HG02588 (cell line): ENCODE data around the gene GRPR.
A peak's percentile ranks its signal among the peaks of the same experiment; 100 is the strongest.

ENCODE experiments used
- ATAC-seq: cut with Tn5 transposase; IDR thresholded peaks from one replicate; pipeline ENCODE4 v1.9.1; 2021; ENCODE audit warnings: mild to moderate bottlenecking, moderate library complexity; ENCODE audit not compliant: unreplicated experiment

GRPR gene

DNA sequence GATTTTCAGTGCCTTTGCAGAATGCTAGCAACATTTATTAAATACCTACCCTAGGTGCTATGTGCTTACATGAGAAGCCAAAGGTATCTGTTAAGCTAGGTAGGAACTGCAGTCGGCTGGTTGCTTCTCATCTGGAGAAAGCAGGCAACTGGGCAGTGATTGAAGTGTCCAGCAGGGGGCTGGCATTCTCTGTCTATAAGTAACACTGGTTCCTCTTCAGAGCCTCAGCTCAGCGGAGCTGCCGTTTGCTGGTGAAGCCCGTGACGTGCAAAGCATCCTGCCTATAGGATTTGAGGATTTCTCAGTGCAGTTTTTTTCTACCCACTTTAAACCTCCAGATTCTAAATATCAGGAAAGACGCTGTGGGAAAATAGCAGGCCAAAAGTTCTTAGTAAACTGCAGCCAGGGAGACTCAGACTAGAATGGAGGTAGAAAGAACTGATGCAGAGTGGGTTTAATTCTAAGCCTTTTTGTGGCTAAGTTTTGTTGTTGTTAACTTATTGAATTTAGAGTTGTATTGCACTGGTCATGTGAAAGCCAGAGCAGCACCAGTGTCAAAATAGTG is at the start of gene GRPR:
Gene GRPR (plus strand): TSS at position 344 of the 565 bp plus-strand sequence. CDS start 389 bp downstream, outside the sequence.
- peak; percentile 71 for ATAC-seq

DNA sequence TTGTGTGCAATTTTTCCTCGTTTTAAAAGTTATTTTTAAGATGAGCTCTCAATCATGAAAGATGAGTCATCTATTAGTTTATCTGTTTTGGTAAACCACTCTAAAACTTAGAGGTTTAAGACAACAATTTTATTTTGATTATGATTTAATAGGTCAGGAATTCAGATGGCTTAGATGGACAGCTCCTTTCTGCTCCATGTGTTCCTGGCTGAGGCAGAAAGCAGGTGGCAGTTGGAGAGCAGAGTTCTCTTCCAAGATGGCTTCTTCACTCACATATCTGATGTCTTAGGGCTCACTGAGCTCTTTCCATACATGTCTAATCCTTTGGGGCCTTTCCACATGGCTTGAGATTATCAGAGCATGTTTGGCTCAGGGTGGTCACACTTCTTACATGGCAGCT is 48.3 kb upstream of the GRPR start:
- ATAC-seq: no peak

DNA sequence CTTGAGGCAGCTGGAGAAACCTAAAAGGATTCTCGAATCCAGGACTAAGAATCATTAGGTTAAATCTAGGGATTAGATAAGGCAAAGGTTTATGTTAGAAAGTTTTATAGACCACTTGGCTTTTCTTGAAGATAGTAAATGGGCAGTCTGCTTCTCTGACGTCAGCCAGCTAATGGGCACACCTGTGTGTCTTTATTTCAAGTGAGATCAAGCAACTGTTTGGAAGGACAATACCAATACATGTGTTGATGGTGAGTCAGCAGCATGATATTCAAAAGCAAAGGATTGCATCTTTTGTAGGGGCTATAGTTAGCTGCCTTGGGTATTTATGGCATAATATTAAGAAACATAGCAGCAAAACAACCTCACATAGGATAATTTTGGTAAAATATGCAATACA is 46.5 kb upstream of the GRPR start:
- no peak for ATAC-seq

DNA sequence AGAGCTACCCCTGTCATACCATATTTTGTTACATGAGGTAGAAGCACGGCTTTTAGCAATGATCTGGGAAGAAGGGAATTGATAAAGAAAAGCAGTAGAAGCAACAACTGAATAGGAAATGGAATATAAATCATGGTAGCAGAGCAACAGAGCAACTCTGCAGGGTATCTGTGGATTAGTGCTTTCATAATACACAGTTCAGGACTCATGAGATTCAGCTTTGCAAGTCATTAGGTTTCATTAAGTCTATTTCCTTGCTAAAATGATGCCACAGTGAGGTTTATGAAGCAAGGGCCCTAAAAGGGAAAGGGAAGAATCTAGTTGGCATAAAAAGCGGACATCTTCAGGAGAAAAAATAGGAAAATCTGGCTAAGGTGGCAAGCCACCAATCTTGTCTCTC is 45.6 kb upstream of the GRPR start:
- no peak for ATAC-seq

DNA sequence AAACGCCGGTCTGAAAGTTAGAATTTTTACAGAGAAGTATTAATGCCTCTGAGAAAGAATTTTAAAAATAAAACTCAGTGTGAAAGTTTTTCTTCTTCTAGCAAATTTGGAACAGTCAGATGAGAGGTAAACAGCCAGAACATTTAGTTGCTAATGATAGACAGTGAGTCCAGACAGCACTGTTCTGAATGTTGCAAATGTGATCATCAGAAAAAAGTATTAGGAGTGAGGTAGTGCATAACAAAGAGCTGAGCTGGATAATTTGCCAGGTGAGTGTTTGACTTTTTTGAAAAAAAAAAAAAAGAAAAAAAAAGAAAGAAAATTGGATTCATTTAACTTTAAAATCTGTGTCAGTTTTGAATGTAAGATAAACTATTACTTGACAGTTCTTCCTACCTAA is 42.0 kb upstream of the GRPR start:
- ATAC-seq: no peak

DNA sequence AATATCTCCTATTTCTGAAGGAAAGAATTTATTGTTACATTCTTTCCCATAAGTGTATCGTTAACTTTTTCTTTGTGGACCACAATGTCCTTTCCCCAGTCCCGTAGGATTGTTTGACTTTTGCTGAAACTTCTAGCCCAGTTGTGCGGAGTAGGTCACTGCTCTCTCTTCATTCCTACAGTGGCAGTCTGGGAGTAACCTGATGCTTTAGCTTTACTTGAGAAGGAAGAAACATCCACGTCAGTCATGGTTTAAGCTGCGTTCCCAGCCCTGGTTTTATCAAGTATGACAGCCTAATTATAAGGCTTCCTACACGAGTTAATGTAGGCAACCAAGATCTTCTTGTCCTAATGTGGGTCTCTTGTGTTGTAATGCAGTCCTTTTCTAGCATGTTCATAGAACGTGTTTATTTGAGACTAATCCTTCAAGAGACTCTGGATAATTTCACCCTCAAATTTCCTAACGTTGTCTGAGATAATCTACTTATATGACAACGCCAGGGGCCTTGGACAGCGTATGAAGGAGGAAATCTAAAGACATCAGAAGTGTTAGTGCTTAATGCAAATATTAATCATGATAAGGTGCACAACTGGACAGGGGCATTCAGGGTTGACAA is 40.8 kb upstream of the GRPR start:
- ATAC-seq: no peak

DNA sequence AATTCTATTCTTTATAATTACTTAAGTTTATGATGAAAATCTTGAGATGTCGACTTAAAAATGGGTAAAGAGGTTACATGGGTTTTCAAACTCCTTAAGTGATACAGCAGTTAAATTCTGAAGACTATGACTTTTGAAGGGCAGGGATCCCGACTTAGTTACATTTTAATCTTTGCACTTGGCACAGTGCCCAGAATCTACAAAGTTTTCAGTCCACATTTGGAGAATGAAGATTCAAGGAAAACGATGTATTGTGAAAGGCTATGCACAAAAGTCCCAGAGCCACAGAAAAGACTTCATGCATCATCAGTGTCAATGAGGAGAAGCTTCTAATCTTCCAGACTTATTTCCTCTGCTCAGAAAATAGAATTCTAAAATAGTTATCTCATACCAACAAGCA is 36.3 kb upstream of the GRPR start:
- ATAC-seq: no peak

DNA sequence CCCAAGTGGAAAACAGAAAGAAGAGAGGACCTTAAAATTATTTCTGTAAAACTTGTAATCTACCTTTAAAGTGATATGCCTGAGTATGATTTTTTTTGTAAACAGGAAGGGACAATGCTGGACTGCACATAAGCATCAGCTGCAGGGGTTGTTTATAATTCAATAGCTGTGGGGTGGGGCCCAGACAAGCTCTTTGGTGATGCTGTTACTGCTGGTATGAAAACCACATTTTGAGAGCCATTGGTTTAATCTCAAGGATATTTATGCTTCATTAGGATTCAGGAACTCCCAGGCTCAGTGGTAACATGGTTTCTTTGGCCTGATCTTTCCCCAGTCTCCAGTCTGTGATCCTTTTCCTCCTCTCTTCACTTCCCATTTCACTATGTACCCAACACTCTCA is 34.3 kb upstream of the GRPR start:
- ATAC-seq: no peak

DNA sequence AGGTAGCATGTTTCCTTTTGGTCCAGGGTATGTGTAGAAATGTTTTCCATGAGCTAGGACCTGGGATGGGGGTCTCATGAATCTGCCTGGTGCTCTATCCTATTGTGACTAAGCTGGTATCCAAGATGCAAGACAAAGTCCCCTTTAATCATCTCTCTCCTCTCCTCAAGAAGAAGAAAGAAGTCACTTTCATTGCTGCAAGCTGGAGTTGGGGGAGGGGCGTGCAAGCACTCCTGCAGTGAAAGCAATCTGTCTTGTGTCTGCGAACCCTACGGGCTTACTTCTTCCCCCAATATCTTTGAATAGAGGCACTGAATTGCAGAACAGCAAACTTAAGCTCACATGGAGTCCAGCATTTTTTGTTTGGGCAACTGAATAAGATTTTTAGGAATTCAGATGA is 27.2 kb upstream of the GRPR start:
- ATAC-seq: no peak

DNA sequence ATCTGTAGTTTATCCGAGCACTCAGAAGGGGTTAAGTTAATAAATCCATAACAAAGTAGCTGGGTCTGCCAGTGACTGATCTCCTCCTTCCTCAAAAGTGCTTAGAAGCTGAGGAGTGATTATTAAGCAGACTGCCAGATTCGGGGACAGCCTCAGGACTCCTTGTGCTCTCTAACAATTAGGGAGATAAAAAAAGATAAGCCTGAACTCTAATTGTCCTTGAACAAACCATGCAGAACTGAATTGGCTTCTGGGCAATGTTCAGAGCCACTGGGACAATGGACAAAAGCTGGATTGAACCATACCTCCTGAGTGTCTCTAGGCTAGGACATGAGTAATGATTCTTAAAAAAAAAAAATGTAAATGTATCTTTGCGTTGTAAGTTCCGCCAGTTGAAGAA is 22.7 kb upstream of the GRPR start:
- no peak for ATAC-seq

DNA sequence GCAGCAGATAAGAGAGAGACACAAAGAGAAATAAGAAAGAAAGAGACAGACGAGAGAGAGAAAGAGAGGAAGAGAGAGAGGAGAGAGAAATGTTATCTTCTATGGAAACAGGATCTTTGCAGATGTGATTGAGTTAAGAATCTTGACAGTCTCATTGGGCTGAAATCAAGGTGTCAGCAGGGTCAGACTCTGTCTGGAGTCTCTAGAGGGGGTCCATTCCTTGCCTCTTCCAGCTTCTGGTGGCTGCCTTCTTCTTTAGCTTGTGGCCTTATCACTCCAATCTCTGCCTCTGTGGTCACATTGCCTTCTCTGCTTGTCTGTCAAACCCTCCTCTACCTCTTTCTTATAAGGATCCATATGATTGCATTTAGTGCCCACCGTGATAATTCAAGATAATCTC is 21.8 kb upstream of the GRPR start:
- ATAC-seq: no peak

DNA sequence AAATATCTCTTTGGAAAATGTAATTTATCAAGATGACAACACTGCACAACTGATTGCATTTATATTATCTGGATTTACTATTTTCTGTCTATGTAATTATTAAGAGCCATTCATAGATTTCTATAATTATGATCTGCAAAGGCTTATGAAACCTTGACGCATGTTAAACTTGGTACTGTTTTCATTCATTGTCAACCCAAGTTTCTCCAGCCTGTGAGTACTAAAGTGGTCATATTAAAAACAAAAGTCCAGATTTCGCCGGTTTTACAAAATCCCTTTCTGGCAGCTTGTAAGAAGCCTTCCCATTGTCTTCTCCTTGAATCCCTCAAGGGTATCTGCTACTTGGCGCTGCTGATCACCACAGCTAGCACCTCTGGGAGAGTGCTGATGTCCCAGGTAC is 19.7 kb upstream of the GRPR start:
- ATAC-seq: no peak

DNA sequence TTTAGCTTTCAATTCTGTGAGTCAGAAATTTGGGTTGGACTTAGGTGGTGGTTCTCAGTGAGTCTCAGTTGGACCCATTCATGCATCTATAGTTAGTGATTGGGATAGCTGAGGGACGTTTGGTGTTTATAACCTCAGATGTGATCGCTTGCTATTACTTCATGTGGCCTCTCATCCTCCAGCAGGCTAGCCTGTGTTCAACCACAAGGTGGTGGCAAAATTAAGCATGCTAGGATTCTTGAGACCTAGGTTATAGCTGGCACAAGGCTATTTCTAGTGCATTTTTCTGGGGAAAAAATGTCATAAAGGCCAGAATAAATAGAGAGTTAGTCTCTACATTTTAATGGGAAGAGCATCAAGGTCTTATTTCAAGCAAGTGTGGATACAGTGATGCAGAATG is 10.9 kb upstream of the GRPR start:
- no peak for ATAC-seq

DNA sequence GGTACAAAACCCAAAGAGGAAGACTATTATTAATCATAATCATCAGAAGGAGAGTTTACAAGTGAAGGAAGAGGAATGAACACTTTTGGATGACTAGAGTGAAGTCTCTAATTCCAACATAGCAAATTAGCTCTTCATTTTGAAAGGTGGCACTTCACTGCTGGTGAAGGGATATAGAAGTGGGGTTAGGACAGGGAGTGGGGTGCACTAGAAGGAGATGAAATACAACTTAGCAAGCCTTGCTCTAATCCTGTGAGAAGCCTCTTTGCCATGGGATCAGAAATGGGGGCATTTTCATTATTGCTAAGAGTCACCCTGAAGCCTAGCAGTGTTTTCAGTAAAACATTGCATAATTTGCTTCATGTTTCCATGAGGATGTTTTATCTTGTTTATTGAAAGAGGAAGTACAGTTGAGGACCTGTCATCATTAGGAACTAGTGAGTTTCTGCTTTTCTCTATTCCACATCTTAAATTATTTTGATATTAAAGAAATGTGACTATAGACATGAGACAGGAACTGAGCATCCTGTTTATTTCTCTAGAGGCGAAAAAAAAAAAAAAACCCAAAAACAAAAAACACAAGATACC is 9.3 kb upstream of the GRPR start:
- ATAC-seq: no peak

DNA sequence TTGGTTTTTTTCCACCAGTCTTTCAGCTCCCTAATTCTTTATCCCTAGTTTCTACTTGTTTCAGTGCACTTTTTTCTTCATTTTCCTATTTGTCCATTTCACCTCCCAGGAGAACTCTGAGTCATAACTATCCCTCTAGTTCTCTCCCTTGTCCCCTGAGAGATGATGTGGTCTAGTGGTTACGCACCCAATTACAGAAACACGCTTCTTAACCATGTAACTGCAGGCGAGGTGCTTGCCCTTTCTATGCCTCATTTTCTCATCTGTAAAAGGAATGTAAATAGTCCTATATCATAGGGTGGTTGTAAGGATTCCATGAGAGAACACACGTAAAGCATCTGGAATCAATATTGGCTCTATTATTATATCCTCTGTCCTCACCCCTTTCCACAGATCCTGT is 8.8 kb upstream of the GRPR start:
- no peak for ATAC-seq

DNA sequence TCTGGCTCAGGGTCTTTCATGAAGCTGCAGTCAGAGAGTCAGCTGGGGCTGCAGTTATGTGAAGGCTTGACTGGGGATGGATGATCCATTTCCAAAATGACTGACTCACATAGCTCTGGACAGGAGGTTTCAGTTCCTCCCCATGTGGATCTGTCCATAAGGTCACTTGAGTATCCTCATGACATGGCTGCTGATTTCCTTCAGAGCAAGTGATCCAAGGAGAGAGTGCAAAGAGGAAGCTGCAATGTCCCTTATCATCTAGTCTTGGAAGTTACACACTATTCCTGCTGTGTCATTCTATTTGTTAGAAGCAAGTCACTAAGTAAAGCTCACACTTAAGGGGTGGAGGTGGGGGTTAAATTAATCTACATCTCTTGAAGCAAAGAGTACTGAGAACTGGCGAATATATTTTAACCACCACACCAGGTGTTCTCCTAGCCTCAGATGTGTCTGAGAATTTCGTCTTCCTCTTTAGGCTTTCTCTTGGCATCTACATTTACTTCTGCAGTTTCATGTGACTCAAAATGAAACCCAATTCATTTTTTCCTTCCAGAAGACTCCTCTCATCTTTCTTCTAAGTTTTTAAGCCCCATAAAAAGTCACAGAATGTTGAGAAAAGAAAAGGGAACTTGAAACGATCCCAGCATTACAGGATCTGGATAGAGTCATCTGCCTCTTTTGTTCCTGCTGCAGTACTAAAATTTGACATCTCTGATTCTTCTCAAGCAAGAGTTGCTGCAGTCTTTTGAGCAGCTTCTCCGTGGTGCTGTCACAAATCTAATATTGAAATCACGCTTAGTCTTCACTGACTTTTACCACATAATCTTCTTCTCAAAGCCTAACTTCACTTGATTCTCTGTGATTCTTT is 3.8 kb upstream of the GRPR start:
- ATAC-seq: peak; percentile 90

DNA sequence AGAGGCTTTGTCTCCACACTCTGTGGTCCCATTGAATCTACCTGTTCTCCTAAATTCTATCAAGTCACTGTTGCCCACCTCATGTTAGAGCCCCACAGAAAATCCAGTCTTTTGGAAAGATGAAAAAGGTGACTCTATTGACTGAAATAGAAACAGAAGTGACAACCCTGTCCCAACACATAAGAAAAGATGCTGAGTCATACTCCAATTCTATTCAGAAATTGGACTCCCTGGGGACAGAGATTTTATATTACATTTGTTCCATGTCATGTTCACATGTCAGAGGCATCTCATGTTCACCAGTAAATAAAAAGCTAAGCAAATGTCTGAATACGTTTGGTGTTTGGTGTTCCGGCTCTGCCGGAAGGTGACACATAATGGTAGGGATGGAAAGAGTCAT is 2.9 kb upstream of the GRPR start:
- ATAC-seq: no peak

DNA sequence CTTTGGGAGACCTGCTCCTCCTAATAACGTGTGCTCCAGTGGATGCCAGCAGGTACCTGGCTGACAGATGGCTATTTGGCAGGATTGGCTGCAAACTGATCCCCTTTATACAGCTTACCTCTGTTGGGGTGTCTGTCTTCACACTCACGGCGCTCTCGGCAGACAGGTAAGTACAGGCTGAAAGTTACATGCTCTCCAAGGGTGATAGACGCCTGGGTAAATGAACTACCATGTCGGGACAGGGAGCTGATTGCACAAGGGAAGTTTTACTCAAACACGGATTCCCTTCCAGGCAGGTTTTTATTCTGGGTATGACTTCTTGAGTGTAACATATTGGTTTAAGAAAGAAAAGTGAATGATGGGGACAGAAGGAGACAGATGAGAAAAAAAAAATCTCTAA is 836 bp downstream of the GRPR start:
- ATAC-seq: no peak

DNA sequence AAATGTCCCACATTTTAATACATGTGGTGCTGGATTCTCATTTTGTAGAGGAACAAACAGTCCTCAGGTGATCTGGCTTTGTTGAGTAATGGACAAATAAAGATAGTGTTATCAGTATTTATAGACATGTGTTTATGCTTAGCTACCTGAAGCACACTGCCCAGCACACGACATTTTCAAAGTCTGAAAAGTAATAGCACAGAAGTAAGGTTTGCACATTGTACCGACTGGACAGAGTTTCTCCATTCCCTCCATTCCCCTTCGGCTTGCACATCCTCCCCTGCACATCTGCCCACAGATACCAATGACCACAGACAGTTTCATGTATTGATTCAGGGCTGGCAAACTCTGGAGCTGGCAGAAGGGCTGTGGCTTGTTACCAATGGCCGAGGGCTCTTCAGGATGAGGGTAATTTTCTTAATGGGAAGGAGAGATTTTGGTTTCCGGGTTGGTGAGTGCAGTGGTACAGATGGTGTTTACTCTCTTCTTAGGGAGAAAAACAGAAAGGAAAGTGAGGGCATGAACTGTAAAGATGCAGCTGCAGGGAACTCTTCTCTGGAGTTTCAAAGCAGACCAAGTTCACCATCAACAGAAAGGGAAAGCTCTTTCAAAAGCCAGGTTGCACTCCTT is 2.3 kb downstream of the GRPR start:
- no peak for ATAC-seq

DNA sequence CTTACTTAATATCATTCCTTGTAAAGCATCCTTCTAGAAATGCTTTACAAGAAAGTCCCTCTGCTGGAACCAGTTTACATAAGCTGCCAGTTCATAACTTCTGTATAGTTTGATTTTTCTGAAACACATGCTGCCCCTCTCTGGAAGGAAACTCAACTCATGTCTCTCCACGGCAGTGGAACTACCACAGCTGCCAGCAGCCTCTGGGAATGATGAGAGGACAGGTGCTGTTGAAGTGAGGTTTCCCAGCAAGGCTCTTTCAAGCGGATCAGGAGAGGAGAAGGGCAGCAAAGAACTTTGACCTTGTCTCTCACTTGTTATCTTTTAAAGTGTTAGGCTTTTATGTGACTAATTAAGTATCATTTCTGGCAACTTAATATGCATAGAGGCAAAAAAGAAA is 7.3 kb downstream of the GRPR start:
- no peak for ATAC-seq

DNA sequence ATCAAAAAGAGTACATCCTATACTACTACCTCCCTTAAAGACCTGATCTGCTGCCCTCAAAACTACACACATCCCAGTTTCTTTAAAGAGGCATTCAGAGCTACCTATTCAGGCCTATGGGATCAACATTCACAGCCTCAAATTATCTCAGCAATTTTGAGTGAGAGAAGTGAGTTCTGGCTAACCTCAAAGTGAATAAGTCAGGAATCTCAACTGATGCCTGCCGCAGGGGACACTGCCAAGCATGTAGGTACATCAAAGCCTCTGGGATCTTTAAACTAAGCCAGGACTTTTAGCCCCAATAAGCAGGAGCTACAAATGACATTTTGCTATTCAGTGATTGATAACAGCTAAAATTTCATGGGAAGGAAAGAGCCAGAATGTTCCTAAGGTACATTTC is 11.6 kb downstream of the GRPR start:
- ATAC-seq: no peak
